ENCODE results near the gene MAP7. TPM values are rescaled to one million over a fixed set of nuclear protein-coding genes. Genes with fewer than 3 reads are reported as not detected.
A peak's percentile ranks its signal among the peaks of the same experiment; 100 is the strongest.

MAP7 gene
- total RNA-seq, 2 donors from 2014 or later = 19.7 to 28.7 TPM

- Histone ChIP-seq H3K27ac (no peak overlapping the region), H3K27me3 (no peaks in the 10 kb centered on the region), H3K9me3 (no peaks in the 10 kb centered on the region), H3K4me1 (peaks cover 32% of the 10 kb centered on the region), H3K4me3 (no peak overlapping the region), H3K36me3 (replicated peaks in 1 of 2; ENCODE audit: insufficient read depth in 1 of 2, low read depth in 2 of 2) (no peaks in the 10 kb centered on the region)
- 59 to 85% methylated on average over 2 of the region's 2 CpGs for WGBS, 2 donors
- TF ChIP-seq POLR2A (IDR thresholded peaks at IDR 0.05) = no peak
- no peak for TF ChIP-seq CTCF (IDR thresholded peaks at IDR 0.05)
- no peak for DNase-seq
- ATAC-seq = no peak
- intact Hi-C loops (cut with DNase I) = no loop called here
These were observed 104.1 kb downstream of the MAP7 start for GRCh38 chr6:136446145-136446544.

DNA sequence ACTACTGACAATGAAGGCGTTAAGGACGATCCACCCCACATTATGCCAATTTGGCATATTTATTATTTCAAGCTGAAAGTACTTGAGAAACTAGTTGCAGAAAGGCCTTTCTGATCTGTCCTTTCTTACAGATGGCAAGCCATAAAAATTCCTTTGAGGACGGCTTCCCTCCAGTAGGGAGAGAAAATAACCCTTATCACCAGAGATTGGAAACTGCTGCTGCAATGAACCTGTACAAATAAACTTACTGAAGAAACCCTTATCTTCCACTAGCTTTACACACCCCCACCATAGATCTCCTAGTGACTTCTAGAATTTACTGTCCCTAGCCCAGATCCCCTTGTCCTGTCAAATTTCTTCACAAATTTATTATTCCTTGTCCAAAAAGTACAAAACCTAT, 105.2 kb downstream of the MAP7 start:
- intact Hi-C loops (cut with DNase I) = no loop called here
- H3K27ac ChIP-seq = peak overlapping the region in 1 of 4 donors; percentile 23

DNA sequence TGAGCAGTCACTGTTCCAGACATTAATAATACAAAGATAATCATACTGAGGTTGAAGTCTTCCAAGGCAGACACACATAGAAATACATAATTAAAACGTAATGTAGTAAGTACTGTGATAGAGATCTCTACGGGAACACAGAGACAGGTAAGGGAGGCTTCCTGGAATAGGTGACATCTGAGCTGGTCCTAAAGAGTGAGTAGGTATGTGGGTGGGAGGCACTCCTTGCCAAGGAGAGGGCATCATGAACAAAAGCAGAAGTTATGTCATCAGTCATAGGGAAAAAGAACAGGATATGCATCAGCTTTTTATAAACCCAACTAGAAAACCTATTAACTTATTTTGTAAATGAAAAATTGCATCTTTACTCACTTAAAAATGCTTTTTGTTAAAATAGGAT, 110.0 kb downstream of the MAP7 start:
- Histone ChIP-seq H3K27me3 (no peaks in the 10 kb centered on the region), H3K27ac (peak overlapping the region; percentile 33 to 78 (median 67)), H3K36me3 (replicated peaks in 1 of 2; ENCODE audit: insufficient read depth in 1 of 2, low read depth in 2 of 2) (no peaks in the 10 kb centered on the region), H3K4me1 (peaks cover 52% of the 10 kb centered on the region), H3K4me3 (no peak overlapping the region), H3K9me3 (no peaks in the 10 kb centered on the region)
- no peak for DNase-seq
- peak; percentile 27 for ATAC-seq
- TF ChIP-seq CTCF (IDR thresholded peaks at IDR 0.05) (no peak), POLR2A (IDR thresholded peaks at IDR 0.05) (no peak)
- intact Hi-C loops (cut with DNase I) = no loop called here
- 23 to 29% methylated on average over 2 of the region's 2 CpGs for WGBS, 2 donors

More for the DNA sequence above, 105.2 kb downstream of the MAP7 start:
- no peak for DNase-seq
- Histone ChIP-seq H3K9me3 (no peaks in the 10 kb centered on the region), H3K36me3 (replicated peaks in 1 of 2; ENCODE audit: insufficient read depth in 1 of 2, low read depth in 2 of 2) (no peaks in the 10 kb centered on the region), H3K27me3 (no peaks in the 10 kb centered on the region), H3K4me1 (peaks cover 40% of the 10 kb centered on the region), H3K4me3 (no peak overlapping the region)
- WGBS, 2 donors = 19 to 22% methylated on average over 3 of the region's 3 CpGs
- TF ChIP-seq POLR2A (IDR thresholded peaks at IDR 0.05) (no peak), CTCF (IDR thresholded peaks at IDR 0.05) (no peak)
- ATAC-seq = no peak

- peak in 2 of 4 donors; percentile 20 to 39 for DNase-seq
- no peaks in the 10 kb centered on the region for H3K27me3 ChIP-seq
These were observed 110.6 kb downstream of the MAP7 start for GRCh38 chr6:136439514-136440190.

More at GRCh38 chr6:136439514-136440190, 110.6 kb downstream of the MAP7 start:
- WGBS, 2 donors = 34 to 40% methylated on average over 9 of the region's 9 CpGs
- intact Hi-C loops (cut with DNase I) = no loop called here
- TF ChIP-seq POLR2A (IDR thresholded peaks at IDR 0.05) (no peak), CTCF (IDR thresholded peaks at IDR 0.05) (no peak)
- Histone ChIP-seq H3K4me1 (peaks cover 52% of the 10 kb centered on the region), H3K27ac (peak overlapping the region; percentile 33 to 78 (median 67)), H3K36me3 (replicated peaks in 1 of 2; ENCODE audit: insufficient read depth in 1 of 2, low read depth in 2 of 2) (no peaks in the 10 kb centered on the region), H3K9me3 (no peaks in the 10 kb centered on the region), H3K4me3 (no peak overlapping the region)
- peak; percentile 66 for ATAC-seq
